Karpas-422 (cell line): Measurements from ENCODE around the gene SALL1. TPM values are rescaled to one million over a fixed set of nuclear protein-coding genes. Genes with fewer than 3 reads are reported as not detected.

Source experiments
- DNase-seq: peaks from one replicate; pipeline ENCODE4 v3.0.0-alpha.2; 2015
- H2AFZ ChIP-seq: fragments of 200-600 bp; sonication (generic); 2 replicates; pipeline ENCODE4 v1.6.1; 2014; ENCODE audit warnings: antibody characterized with exemption, low read length, mixed read lengths
- H3K27ac ChIP-seq: fragments of 200-600 bp; sonication (generic); 2 replicates; pipeline ENCODE4 v1.5.1; 2014; ENCODE audit warnings: mild to moderate bottlenecking, low read length, moderate library complexity
- H3K27me3 ChIP-seq: fragments of 200-600 bp; sonication (generic); 2 replicates; pipeline ENCODE4 v1.6.1; 2014; ENCODE audit warnings: low read length, mixed read lengths
- H3K36me3 ChIP-seq: fragments of 200-600 bp; sonication (generic); 2 replicates; pipeline ENCODE4 v1.6.1; 2014; ENCODE audit warnings: low read length, mixed read lengths; ENCODE audit not compliant: insufficient read depth
- H3K4me1 ChIP-seq: fragments of 200-600 bp; sonication (generic); 2 replicates; pipeline ENCODE4 v1.6.1; 2014; ENCODE audit warnings: mild to moderate bottlenecking, low read length, mixed read lengths
- H3K4me2 ChIP-seq: fragments of 200-600 bp; sonication (generic); 2 replicates; pipeline ENCODE4 v1.6.1; 2014; ENCODE audit warnings: low read length, low read depth, mild to moderate bottlenecking; ENCODE audit not compliant: poor library complexity, severe bottlenecking
- H3K4me3 ChIP-seq: fragments of 200-600 bp; sonication (generic); 2 replicates; pipeline ENCODE4 v1.5.1; 2014; ENCODE audit warnings: mild to moderate bottlenecking, antibody characterized with exemption, low read length, mixed read lengths
- H3K79me2 ChIP-seq: fragments of 200-600 bp; sonication (generic); 2 replicates; pipeline ENCODE4 v1.6.1; 2014; ENCODE audit warnings: mild to moderate bottlenecking, low read length, mixed read lengths
- H3K9ac ChIP-seq: fragments of 200-600 bp; sonication (generic); 2 replicates; pipeline ENCODE4 v1.6.0; 2014; ENCODE audit warnings: low read length
- H3K9me2 ChIP-seq: fragments of 200-600 bp; sonication (generic), shearing (Covaris generic); replicated peaks from 2 replicates; pipeline ENCODE4 v1.6.0; 2014; ENCODE audit warnings: mild to moderate bottlenecking, low read length, moderate library complexity; ENCODE audit not compliant: insufficient read depth
- H3K9me3 ChIP-seq: fragments of 300-700, 200-600 bp; sonication (generic); 2 replicates; pipeline ENCODE4 v1.6.1; 2014; ENCODE audit warnings: low read length, mixed read lengths
- H4K20me1 ChIP-seq: fragments of 200-600 bp; sonication (generic); 2 replicates; pipeline ENCODE4 v1.6.1; 2014; ENCODE audit warnings: mild to moderate bottlenecking, antibody characterized with exemption, low read length, low read depth; ENCODE audit not compliant: insufficient read depth
- total RNA-seq: library from RNA; depleted of rRNA; stranded (reverse); fragments of >200 nt; shearing (Covaris generic); gene quantifications from 2 replicates; pipeline ENCODE4 v1.2.3, GENCODE V29; 2014; ENCODE audit warnings: low replicate concordance

SALL1 gene
- total RNA-seq, 1 experiment from 2014 or later: not detected

- H3K27me3 ChIP-seq: no peaks in the 10 kb centered on the region
- H3K4me2 ChIP-seq: no peak overlapping the region
- no peaks in the 10 kb centered on the region for H4K20me1 ChIP-seq
- no peaks in the 10 kb centered on the region for H3K9me3 ChIP-seq
- no peak overlapping the region for H2AFZ ChIP-seq
- no peaks in the 10 kb centered on the region for H3K36me3 ChIP-seq
- H3K9ac ChIP-seq: no peak overlapping the region
- no peaks in the 10 kb centered on the region for H3K4me1 ChIP-seq
- H3K79me2 ChIP-seq: no peaks in the 10 kb centered on the region
- H3K9me2 ChIP-seq: no peaks in the 10 kb centered on the region
- no peak overlapping the region for H3K27ac ChIP-seq
- DNase-seq: no peak
- no peak overlapping the region for H3K4me3 ChIP-seq
These were observed 31.5 kb downstream of the SALL1 start for GRCh38 chr16:51119556-51119955.

- Histone ChIP-seq H3K9me2 (no peaks in the 10 kb centered on the region), H2AFZ (no peak overlapping the region), H3K9me3 (no peaks in the 10 kb centered on the region), H3K4me1 (no peaks in the 10 kb centered on the region), H3K4me2 (no peak overlapping the region), H3K79me2 (no peaks in the 10 kb centered on the region), H3K36me3 (no peaks in the 10 kb centered on the region), H3K9ac (no peak overlapping the region), H3K27me3 (no peaks in the 10 kb centered on the region), H4K20me1 (no peaks in the 10 kb centered on the region), H3K27ac (no peak overlapping the region), H3K4me3 (no peak overlapping the region)
- DNase-seq: no peak
These were observed 34.7 kb downstream of the SALL1 start for GRCh38 chr16:51116353-51116752.

GRCh38 chr16:51114382-51114781, 36.7 kb downstream of the SALL1 start:
- H4K20me1 ChIP-seq: no peaks in the 10 kb centered on the region
- no peak overlapping the region for H3K27ac ChIP-seq
- H3K9me3 ChIP-seq: no peaks in the 10 kb centered on the region
- no peaks in the 10 kb centered on the region for H3K4me1 ChIP-seq
- H3K4me3 ChIP-seq: no peak overlapping the region
- H3K79me2 ChIP-seq: no peaks in the 10 kb centered on the region
- H3K4me2 ChIP-seq: no peak overlapping the region
- H3K36me3 ChIP-seq: no peaks in the 10 kb centered on the region
- DNase-seq: no peak
- no peak overlapping the region for H2AFZ ChIP-seq
- H3K27me3 ChIP-seq: no peaks in the 10 kb centered on the region
- H3K9ac ChIP-seq: no peak overlapping the region
- H3K9me2 ChIP-seq: no peaks in the 10 kb centered on the region

- Histone ChIP-seq H2AFZ (no peak overlapping the region), H3K27me3 (no peaks in the 10 kb centered on the region), H3K9ac (no peak overlapping the region), H3K36me3 (no peaks in the 10 kb centered on the region), H3K4me1 (no peaks in the 10 kb centered on the region), H3K4me2 (no peak overlapping the region), H3K79me2 (no peaks in the 10 kb centered on the region), H3K27ac (no peak overlapping the region), H4K20me1 (no peaks in the 10 kb centered on the region), H3K9me3 (no peaks in the 10 kb centered on the region), H3K4me3 (no peak overlapping the region), H3K9me2 (no peaks in the 10 kb centered on the region)
- DNase-seq: no peak
These were observed 37.6 kb downstream of the SALL1 start for GRCh38 chr16:51113236-51114125.

- Histone ChIP-seq H3K27me3 (no peaks in the 10 kb centered on the region), H3K36me3 (no peaks in the 10 kb centered on the region), H4K20me1 (no peaks in the 10 kb centered on the region), H3K79me2 (no peaks in the 10 kb centered on the region), H3K9ac (no peak overlapping the region), H2AFZ (no peak overlapping the region), H3K9me2 (no peaks in the 10 kb centered on the region), H3K4me1 (no peaks in the 10 kb centered on the region), H3K9me3 (no peaks in the 10 kb centered on the region), H3K4me3 (no peak overlapping the region), H3K27ac (no peak overlapping the region), H3K4me2 (no peak overlapping the region)
- no peak for DNase-seq
These were observed 38.7 kb downstream of the SALL1 start for GRCh38 chr16:51112323-51112722.

- no peaks in the 10 kb centered on the region for H3K36me3 ChIP-seq
- no peaks in the 10 kb centered on the region for H3K27me3 ChIP-seq
- no peak overlapping the region for H3K4me2 ChIP-seq
- no peak overlapping the region for H3K4me3 ChIP-seq
- H3K79me2 ChIP-seq: no peaks in the 10 kb centered on the region
- H3K4me1 ChIP-seq: no peaks in the 10 kb centered on the region
- DNase-seq: no peak
- no peaks in the 10 kb centered on the region for H4K20me1 ChIP-seq
- no peak overlapping the region for H3K27ac ChIP-seq
- no peaks in the 10 kb centered on the region for H3K9me2 ChIP-seq
- H2AFZ ChIP-seq: no peak overlapping the region
- H3K9me3 ChIP-seq: no peaks in the 10 kb centered on the region
- no peak overlapping the region for H3K9ac ChIP-seq
These were observed 39.3 kb downstream of the SALL1 start for GRCh38 chr16:51111759-51112158.

- Histone ChIP-seq H3K9me3 (no peaks in the 10 kb centered on the region), H3K4me3 (no peak overlapping the region), H3K36me3 (no peaks in the 10 kb centered on the region), H3K79me2 (no peaks in the 10 kb centered on the region), H3K4me1 (no peaks in the 10 kb centered on the region), H3K27me3 (no peaks in the 10 kb centered on the region), H2AFZ (no peak overlapping the region), H3K4me2 (no peak overlapping the region), H4K20me1 (no peaks in the 10 kb centered on the region), H3K27ac (no peak overlapping the region), H3K9me2 (no peaks in the 10 kb centered on the region), H3K9ac (no peak overlapping the region)
- no peak for DNase-seq
These were observed 40.3 kb downstream of the SALL1 start for GRCh38 chr16:51110700-51111157.

- H2AFZ ChIP-seq: no peak overlapping the region
- no peak overlapping the region for H3K4me3 ChIP-seq
- H3K79me2 ChIP-seq: no peaks in the 10 kb centered on the region
- no peaks in the 10 kb centered on the region for H3K9me3 ChIP-seq
- no peak for DNase-seq
- no peak overlapping the region for H3K9ac ChIP-seq
- H3K27ac ChIP-seq: no peak overlapping the region
- H3K27me3 ChIP-seq: no peaks in the 10 kb centered on the region
- H3K4me1 ChIP-seq: no peaks in the 10 kb centered on the region
- H3K9me2 ChIP-seq: no peaks in the 10 kb centered on the region
- no peak overlapping the region for H3K4me2 ChIP-seq
- no peaks in the 10 kb centered on the region for H4K20me1 ChIP-seq
- H3K36me3 ChIP-seq: no peaks in the 10 kb centered on the region
These were observed 41.9 kb downstream of the SALL1 start for GRCh38 chr16:51109173-51109572.
